Upper lobe of left lung (tissue), 6 donors: ENCODE results near the gene ZMYND8. TPM values are rescaled to one million over a fixed set of nuclear protein-coding genes. Genes with fewer than 3 reads are reported as not detected.
"Not testable (repeated sequence)": the region's sequence is repeated elsewhere in the genome, so short reads cannot be mapped to it uniquely, and the experiment has no call there.

Source experiments
- ATAC-seq, 2 donors: fragments of 200-7000 bp; cut with Tn5 transposase; one replicate each; pipeline ENCODE4 v1.9.1; 2022; ENCODE audit warnings: mild to moderate bottlenecking in 2 of 2, moderate library complexity in 2 of 2; ENCODE audit not compliant: low FRiP score in 2 of 2
- DNase-seq, 2 donors: peaks; one replicate each; pipeline ENCODE4 v3.0.0-alpha.2; 2019 to 2020
- H3K27ac ChIP-seq, 4 donors: fragments of 200-600 bp; sonication (generic); one replicate each; pipeline ENCODE4 v1.5.1; 2016 to 2019
- H3K27me3 ChIP-seq, 4 donors: fragments of 200-600 bp; sonication (generic); one replicate each; pipeline ENCODE4 v1.5.1; 2017 to 2019
- H3K36me3 ChIP-seq, 4 donors: fragments of 200-600 bp; sonication (generic); one replicate each; pipeline ENCODE4 v1.5.1; 2016 to 2019
- H3K4me1 ChIP-seq, 4 donors: fragments of 200-600 bp; sonication (generic); one replicate each; pipeline ENCODE4 v1.5.1; 2018 to 2019
- H3K4me3 ChIP-seq, 4 donors: fragments of 200-600 bp; sonication (generic); one replicate each; pipeline ENCODE4 v1.5.1; 2017 to 2019; ENCODE audit warnings: mild to moderate bottlenecking in 2 of 4, moderate library complexity in 1 of 4
- H3K9me3 ChIP-seq, 4 donors: fragments of 200-600 bp; sonication (generic); one replicate each; pipeline ENCODE4 v1.5.1; 2018 to 2019
- CTCF ChIP-seq, 6 experiments: fragments of 450-650 bp in 4 of 6; fragments of 200-600 bp in 2 of 6; sonication (generic) in 2 of 6; IDR thresholded peaks; one replicate each; pipeline ENCODE4 v1.5.1; 2016 to 2019; ENCODE audit warnings: antibody characterized with exemption in 6 of 6
- EP300 ChIP-seq, 4 donors: sonication (generic); formaldehyde crosslinking; IDR thresholded peaks; one replicate each; pipeline ENCODE4 v1.5.1; 2017; ENCODE audit warnings: antibody characterized with exemption in 4 of 4, control low read depth in 2 of 4
- POLR2A ChIP-seq, 4 donors: fragments of 450-650 bp; IDR thresholded peaks; one replicate each; pipeline ENCODE4 v1.5.1; 2016 to 2017; ENCODE audit warnings: antibody characterized with exemption in 4 of 4, mild to moderate bottlenecking in 2 of 4
- POLR2AphosphoS5 ChIP-seq, 2 donors: sonication (generic); formaldehyde crosslinking; IDR thresholded peaks; one replicate each; pipeline ENCODE4 v1.5.1; 2017; ENCODE audit warnings: antibody characterized with exemption in 2 of 2
- WGBS, 2 donors: methylation state at CpG; one replicate each; pipeline ENCODE4 v1.1.5; 2017 to 2018; 5-methylcytosine and 5-hydroxymethylcytosine counted together
- total RNA-seq, 6 donors: library from RNA; depleted of rRNA in 4 of 6; stranded (reverse); fragments of >200 nt in 4 of 6; gene quantifications; one replicate each; pipeline versions ENCODE4 v1.1.0 to v1.2.1, GENCODE V29; 2016 to 2021
- donor health status: DM: no; HTN: no; CAD: no; lungs with moderate emphysema.
- donor health status: DM: no; HTN: yes; CAD: no; lungs with severe emphysema.

ZMYND8 gene
- total RNA-seq, 6 donors from 2014 or later = 24.6 to 120 (median 51.8) TPM

GRCh38 chr20:47309394-47309793 is 47.1 kb downstream of the ZMYND8 start:
- H3K4me3 ChIP-seq = no peak overlapping the region
- no peaks in the 10 kb centered on the region for H3K9me3 ChIP-seq
- ATAC-seq (no peak), DNase-seq (no peak)
- peaks cover 6 to 34% (median 23%) of the 10 kb centered on the region in 4 donors for H3K4me1 ChIP-seq
- H3K27me3 ChIP-seq = no peaks in the 10 kb centered on the region
- 90 to 98% methylated on average over 10 of the region's 10 CpGs for WGBS, 2 donors
- peak overlapping the region in 3 of 4 donors; percentile 50 to 71 (median 57) for H3K27ac ChIP-seq
- TF ChIP-seq CTCF (IDR thresholded peaks at IDR 0.05) (no peak), POLR2AphosphoS5 (IDR thresholded peaks at IDR 0.05) (no peak), POLR2A (IDR thresholded peaks at IDR 0.05) (no peak), EP300 (IDR thresholded peaks at IDR 0.05) (no peak)
- peaks cover 0 to 46% (median 19%) of the 10 kb centered on the region in 4 donors for H3K36me3 ChIP-seq

- not testable (repeated sequence) for H3K27ac ChIP-seq, H3K4me3 ChIP-seq, DNase-seq, ATAC-seq, H3K9me3 ChIP-seq, H3K27me3 ChIP-seq
- WGBS, 2 donors = 94 to 96% methylated on average over 9 of the region's 9 CpGs
- H3K36me3 ChIP-seq = peaks cover 0 to 51% (median 19%) of the 10 kb centered on the region in 4 donors
- H3K4me1 ChIP-seq = peaks cover 22 to 51% (median 35%) of the 10 kb centered on the region in 4 donors
Observed at GRCh38 chr20:47307569-47307968, 48.9 kb downstream of the ZMYND8 start.

GRCh38 chr20:47306755-47307370 is 49.6 kb downstream of the ZMYND8 start:
- H3K4me1 ChIP-seq = peaks cover 22 to 45% (median 33%) of the 10 kb centered on the region in 4 donors
- WGBS, 2 donors = 94 to 95% methylated on average over 6 to 7 of the region's 7 CpGs

GRCh38 chr20:47306095-47306494 is 50.4 kb downstream of the ZMYND8 start:
- Histone ChIP-seq H3K9me3 (no peaks in the 10 kb centered on the region), H3K36me3 (peaks cover 0 to 63% (median 19%) of the 10 kb centered on the region in 4 donors), H3K27ac (peak overlapping the region in 1 of 4 donors; percentile 45), H3K27me3 (no peaks in the 10 kb centered on the region), H3K4me1 (peaks cover 22 to 41% (median 32%) of the 10 kb centered on the region in 4 donors), H3K4me3 (no peak overlapping the region)
- no peak for DNase-seq
- TF ChIP-seq EP300 (IDR thresholded peaks at IDR 0.05) = no peak
- TF ChIP-seq CTCF (IDR thresholded peaks at IDR 0.05) = no peak
- TF ChIP-seq POLR2AphosphoS5 (IDR thresholded peaks at IDR 0.05) = no peak
- no peak for TF ChIP-seq POLR2A (IDR thresholded peaks at IDR 0.05)
- no peak for ATAC-seq
- WGBS, 2 donors = 96 to 97% methylated on average over 8 of the region's 8 CpGs

More at GRCh38 chr20:47306755-47307370, 49.6 kb downstream of the ZMYND8 start:
- peak overlapping the region in 1 of 4 donors; percentile 45 for H3K27ac ChIP-seq
- H3K27me3 ChIP-seq = no peaks in the 10 kb centered on the region
- H3K36me3 ChIP-seq = peaks cover 0 to 58% (median 19%) of the 10 kb centered on the region in 4 donors
- ATAC-seq = no peak
- no peak for TF ChIP-seq EP300 (IDR thresholded peaks at IDR 0.05)
- no peak for TF ChIP-seq POLR2A (IDR thresholded peaks at IDR 0.05)
- no peak for DNase-seq
- no peak overlapping the region for H3K4me3 ChIP-seq
- H3K9me3 ChIP-seq = no peaks in the 10 kb centered on the region

- ATAC-seq (no peak), DNase-seq (no peak)
- WGBS, 2 donors = 70 to 87% methylated on average over 4 of the region's 4 CpGs
- Histone ChIP-seq H3K4me1 (peaks cover 22 to 41% (median 32%) of the 10 kb centered on the region in 4 donors), H3K27ac (peak overlapping the region in 1 of 4 donors; percentile 45), H3K4me3 (no peak overlapping the region), H3K36me3 (peaks cover 0 to 63% (median 19%) of the 10 kb centered on the region in 4 donors), H3K9me3 (no peaks in the 10 kb centered on the region), H3K27me3 (no peaks in the 10 kb centered on the region)
- TF ChIP-seq EP300 (IDR thresholded peaks at IDR 0.05) = no peak
- no peak for TF ChIP-seq POLR2A (IDR thresholded peaks at IDR 0.05)
- no peak for TF ChIP-seq CTCF (IDR thresholded peaks at IDR 0.05)
- no peak for TF ChIP-seq POLR2AphosphoS5 (IDR thresholded peaks at IDR 0.05)
Observed at GRCh38 chr20:47305667-47306066, 50.8 kb downstream of the ZMYND8 start.

- peak in 2 of 6 experiments; percentile 27 to 31 for TF ChIP-seq CTCF (IDR thresholded peaks at IDR 0.05)
- no peak for TF ChIP-seq POLR2AphosphoS5 (IDR thresholded peaks at IDR 0.05)
- ATAC-seq = peak in 1 of 2 donors; percentile 35
- no peak for DNase-seq
- Histone ChIP-seq H3K36me3 (peaks cover 0 to 57% (median 18%) of the 10 kb centered on the region in 4 donors), H3K27me3 (no peaks in the 10 kb centered on the region), H3K4me3 (no peak overlapping the region), H3K9me3 (no peaks in the 10 kb centered on the region), H3K27ac (peak overlapping the region; percentile 44 to 82 (median 74)), H3K4me1 (peaks cover 22 to 31% (median 26%) of the 10 kb centered on the region in 4 donors)
- 50% methylated on average over 3 of the region's 3 CpGs for WGBS, 2 donors
Observed at GRCh38 chr20:47304287-47304686, 52.2 kb downstream of the ZMYND8 start.
